ELF-1 (cell line): Measurements from ENCODE around the gene MAEA.

Source experiments
- DNase-seq: peaks from one replicate; pipeline ENCODE4 v3.0.0-alpha.2; 2016; ENCODE audit warnings: low read depth, low spot score

The MAEA gene

DNA sequence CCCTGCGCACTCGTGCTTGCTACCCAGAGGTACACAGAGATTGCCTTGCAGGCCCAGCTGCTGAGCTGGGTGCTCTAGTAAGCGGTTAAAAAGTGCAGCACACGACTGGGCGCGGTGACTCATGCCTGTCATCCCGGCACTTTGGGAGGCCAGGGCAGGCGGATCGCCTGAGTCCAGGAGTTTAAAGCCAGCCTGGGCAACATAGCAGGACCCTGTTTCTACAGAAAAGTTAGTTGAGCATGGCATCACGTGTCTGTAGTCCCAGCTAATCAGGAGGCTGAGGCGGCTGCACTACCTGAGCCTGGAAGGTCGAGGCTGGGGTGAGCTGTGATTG lies 62.8 kb downstream of the MAEA start:
- DNase-seq: no peak

DNA sequence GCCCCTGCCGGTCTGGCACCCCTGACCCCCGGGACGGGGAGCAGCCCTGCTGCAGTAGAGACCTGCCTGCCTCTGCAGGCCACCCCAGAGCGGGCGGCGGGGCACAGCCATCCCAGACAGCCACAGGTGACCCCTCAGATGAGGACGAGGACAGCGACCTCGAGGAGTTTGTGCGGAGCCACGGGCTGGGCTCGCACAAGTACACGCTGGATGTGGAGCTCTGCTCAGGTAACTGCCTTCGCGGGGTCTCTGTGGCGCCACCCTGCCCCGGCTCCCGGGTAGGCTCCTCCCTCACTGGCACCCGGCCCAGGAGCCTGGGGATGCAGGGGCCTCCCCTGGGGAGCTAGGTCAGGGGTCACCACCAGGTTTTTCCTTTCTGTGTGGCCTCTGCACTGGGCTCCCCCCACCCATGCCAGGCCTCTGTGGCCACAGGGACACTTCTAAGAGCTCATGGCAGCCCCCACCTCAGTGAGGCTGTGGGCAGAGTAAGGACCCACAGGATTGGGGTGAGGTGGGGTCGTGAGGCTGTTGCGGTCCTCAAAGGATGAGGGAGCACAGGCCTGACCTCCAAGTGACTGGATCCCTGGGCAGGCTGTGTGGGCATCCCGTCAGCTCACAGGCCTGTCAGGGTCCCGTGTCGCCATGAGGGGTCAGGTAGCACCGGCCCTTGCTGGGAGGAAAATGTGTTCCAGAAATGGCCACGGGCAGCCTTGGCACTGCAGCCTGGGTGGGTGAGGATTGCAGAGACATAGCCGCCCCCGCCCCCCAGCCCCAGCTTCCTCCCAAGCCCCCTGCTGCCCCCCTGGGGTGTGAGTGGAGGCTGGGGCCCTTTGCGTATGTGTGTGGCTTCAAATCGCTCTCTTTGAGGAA lies 63.7 kb downstream of the MAEA start:
- no peak for DNase-seq

DNA sequence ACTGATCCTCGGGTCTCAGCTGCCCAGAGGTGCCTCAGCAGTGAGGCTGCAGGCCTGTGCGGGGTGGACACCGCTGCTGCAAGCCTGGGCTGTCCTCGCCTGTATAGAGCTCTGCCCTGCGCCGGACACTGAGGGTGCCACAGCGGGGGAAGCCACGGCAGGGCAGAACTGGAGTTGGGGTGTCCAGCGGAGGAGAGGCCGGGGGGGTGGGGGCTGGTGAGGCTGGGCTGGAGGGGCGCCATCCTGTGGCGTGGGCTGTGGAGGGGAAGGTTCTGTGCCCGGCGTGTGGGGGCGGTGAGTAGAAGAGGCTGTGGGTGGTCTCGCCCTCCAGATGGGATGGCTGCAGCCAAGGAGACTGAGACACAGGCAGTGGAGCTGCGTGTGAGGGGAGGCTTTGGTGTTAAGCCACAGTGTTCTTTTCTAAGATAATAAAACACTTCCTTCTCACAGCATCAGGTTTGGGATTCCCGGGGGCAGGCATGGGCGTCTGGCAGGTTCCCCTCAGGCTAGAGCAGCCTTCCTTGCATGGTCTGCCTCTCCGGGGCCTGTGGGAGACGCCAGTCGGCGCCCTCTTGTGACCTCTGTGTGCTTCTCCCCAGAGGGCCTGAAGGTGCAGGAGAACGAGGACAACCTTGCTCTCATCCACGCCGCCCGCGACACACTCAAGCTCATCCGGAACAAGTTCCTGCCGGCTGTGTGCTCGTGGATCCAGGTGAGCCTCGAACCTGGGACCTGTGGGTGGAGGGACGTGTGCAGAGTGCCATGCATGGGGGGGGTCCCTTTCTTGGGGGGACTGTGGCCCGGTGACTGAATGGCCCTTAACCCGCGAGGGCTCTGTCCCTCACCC lies 64.7 kb downstream of the MAEA start:
- DNase-seq: peak; percentile 48

DNA sequence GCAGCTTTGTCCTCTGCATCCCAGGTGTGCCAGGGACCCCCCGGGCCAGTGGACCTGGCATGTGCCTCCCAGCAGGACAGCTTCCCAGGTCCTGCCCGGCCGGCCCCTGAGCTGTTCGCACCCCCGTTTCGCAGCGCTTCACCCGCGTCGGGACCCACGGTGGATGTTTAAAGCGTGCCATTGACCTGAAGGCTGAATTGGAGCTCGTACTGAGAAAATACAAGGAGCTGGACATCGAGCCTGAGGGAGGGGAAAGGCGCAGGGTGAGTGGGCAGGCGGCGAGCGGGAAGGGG lies 65.2 kb downstream of the MAEA start:
- no peak for DNase-seq

DNA sequence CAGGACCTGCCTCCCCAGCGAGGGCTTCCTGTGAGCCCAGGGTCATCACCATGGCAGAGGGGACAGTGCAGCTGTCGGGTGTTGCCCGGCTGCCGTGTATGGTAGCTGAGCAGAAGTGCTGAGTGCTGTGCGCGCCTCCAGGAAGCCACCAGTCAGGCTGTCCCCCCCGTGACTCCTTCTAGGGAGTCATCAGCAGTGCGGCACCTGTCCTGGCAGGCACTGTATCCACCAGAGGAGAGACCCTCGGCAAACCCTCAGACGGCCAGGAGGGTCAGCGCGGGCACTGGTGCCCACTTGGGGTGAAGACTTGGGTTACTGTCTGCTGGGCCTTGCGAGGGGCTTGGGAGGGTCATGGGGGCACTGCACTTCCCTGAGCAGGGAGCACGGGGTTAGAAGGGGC lies 65.7 kb downstream of the MAEA start:
- no peak for DNase-seq

DNA sequence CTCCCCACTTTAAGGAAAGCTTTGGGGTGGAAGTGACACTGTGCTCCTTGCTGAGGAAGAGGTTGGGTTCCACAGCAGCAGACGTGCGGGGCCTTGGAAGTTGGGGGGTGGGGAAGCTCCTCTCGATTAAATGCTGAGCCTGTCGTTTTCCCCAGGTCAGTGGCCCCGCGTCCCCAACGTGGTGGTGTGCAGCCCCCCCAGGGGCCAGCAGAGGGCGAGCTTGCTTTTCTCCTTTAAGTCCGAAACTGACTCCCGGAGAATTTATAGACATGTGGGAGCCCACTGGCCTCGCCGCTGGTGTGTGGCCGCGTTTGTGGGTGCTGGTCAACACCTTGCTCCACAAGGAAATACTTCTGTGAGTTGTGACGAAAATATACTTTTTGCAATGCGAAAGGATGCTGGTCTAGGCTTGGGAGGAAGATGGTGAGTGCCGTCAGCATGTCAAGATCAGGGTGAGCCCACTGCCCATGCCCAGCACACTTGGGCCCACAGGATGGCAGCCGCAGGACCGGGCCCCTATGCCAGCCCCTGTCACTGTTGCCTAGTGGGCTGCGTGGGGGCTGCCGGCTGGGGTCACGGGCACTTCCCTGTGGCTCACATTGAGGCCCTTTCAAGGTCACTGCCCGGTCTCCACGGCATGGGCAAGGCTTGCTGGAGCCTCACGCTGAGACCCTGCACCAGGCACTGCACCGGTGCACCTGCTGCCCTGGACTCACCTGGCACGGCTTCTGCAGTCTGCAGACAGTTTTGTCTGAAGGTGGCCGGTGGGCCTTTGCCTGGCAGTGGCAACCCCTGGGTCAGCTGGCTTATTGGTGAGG lies 66.7 kb downstream of the MAEA start:
- DNase-seq: peak; percentile 76

DNA sequence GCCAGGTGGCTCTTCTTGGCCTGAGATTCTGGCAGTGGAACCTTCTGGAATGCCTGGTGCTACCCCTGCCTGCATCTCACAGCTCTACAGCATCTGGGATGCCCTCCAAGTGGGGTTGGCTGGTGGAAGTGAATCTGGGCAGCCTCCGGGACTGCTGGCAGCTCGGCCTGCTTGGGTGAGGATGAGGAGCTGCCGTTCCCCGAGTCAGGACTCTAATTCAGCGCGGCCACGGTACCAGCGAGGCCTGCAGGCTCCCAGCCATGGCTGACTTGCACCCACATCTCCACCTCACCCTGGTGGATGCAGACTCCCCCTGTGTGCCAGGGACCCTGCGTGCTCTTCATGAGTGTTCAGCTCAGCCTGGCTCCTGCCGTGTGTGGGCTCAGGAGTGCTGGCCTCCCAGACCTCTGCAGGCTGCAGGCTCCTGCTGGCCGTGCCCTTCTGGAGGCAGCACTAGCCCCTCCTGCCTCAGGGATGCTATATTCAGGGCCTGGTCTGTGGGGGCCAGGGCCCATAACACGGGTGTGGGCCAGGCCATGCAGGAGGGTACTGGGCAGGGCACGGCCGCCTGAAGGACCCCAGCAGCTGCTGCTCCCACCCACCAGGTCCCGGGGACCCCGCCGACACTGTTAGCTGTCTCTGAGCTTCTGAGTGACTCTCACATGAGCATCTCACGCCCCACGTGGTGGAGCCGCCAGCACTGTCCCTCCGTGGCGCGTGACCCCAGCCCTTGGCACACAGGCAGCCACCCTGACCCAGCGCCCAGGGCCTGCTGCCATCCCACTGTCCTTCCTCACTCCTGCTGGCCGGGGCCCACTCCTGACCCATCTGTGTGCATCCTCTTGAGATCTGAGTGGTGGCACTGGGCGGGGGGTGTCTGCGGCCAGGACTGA lies 67.9 kb downstream of the MAEA start:
- no peak for DNase-seq

DNA sequence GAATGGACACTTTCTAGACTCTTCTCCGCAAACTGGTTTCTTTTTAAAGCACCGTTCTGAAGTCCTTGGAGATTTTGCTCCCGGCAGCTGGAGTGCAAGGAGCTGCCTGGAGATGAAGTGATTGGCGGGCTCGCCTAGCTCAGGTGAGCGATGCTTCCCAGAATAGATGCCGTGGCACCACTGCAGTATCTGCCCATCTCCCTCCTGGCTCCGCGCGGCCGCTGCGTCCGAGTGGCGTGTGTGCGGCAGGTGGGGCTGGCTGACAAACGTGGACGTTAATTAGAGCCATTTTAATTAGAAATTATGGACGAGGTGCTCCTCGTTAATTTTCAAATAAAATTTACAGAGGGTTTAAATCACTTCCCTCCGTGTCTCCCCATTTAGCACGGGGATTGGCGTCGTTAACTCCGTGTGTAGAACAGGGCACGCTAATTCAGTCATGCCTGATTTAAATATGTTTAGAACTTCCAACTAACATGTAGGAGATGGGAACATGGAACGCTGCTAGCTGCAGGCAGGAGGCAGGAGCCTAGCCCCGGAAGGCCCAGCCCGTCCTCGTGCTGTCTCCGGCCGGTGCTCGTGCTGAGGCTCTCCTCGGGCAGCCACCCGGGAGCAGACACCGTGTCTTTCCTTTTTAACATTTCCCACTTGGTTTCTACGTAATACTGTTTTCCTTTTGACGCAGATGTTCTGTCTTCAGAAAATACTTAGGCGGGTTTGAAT lies 68.9 kb downstream of the MAEA start:
- no peak for DNase-seq

DNA sequence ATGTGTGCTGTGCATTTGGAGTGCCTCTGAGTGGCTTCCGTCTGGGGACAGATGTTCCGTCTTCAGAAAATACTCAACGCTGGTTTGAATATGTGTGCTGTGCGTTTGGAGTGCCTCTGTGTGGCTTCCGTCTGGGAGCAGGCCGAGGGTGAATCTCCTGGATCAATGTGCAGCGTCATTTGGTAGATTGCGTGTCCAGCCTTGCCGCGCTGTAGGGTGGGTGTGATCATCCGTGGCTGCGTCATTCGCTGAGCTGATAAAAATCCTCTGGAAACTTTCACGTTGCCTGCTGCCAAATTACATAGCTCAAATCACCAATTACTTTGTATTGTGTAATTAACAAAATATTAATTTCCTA lies 69.4 kb downstream of the MAEA start:
- no peak for DNase-seq

DNA sequence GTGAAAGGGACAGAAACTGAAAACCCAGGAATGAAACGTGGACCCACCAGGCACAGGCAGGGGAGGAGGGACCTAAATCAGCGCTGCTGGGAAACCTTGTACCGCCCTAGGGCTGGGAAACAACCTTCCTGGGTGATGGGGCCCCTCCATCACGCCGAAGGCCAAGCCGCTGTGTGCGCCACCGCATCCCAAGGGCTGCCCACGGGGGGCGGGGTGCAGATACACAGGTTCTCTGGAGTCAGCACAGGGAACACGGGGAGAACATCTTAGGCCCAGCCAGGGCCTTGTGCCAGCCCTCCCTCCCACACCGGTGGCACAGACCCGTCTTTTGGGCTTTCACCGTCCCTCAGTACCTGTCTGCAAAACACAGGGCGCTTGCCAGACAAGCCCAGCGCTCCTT lies 70.3 kb downstream of the MAEA start:
- no peak for DNase-seq

DNA sequence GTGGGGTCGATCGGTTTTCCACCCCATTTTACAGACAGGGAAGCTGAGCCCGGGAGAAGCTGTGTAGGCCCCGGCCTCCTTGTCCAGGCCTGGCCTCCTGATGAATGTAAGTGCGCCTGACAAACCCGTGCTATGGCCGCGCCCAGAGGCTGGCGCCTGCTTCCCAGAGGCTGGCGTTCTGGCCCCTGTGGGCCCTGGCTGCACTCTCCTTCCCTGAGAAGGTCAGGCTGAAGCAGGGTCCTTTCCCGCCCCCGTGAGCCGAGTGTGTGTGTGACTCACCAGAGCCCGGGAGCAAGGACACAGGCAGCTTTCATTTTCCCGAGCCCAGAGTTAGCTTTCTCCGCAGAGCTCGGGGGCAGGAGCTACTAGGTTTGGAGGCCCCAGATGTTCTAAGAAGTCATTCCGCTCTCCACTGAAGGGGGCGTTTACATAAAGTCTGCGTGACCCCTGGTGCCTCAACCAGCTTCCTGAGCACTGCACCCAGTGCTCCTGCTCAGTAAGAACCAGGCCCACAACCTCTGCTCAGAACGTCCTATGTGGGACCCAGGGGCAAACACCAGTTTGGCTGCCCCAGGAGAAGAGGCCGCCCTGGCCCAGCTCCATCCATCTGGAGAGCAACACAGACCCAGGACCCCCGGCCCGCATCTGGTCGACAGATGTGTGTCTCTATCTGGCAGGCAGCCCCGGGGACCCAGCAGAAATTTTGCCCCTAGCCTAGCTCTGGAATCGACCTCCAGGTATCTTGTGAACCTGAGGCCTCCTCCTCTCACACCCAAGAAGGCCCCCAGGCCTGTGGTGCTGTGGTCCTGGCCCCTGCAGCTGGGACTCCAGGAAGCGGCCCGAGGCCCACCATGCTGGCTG lies 71.0 kb downstream of the MAEA start:
- peak; percentile 30 for DNase-seq

DNA sequence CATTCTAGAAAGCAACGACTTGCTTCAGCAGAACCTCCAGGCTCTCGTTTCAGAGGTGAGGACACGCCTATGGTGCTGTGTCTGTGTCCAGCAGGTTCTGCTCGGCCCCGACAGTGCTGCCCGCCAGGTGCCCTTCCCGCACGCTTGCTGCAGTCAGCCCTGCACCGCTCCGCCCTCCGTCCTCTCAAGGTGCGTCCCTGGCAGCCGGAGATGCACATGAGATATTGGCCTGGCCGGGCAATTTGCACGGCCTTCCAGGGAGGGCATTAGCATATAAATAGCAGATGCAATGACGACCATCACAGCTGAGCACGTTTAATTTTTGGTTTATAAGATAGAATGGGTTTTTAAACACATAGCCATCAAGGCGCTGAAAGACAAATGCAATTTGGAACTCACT lies 71.7 kb downstream of the MAEA start:
- DNase-seq: no peak

DNA sequence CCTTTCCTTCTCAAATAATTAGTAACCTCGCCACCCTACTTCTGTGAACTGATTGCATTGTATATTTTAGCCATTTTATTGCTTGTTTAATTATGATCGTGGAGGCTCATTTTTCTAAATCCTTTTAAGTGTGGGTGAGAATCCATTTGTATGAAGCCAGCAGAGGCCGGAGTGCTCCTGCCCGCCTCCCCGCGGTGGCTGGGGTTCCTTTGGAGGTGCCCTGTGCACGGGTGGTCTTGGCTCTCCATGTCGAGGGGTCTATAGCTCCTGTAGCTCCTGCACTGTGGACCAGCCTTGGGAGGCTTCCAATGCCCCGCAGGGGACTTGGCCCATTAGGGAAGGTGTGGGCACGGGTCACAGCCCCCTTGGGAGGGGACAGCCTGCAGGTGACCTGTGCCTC lies 72.4 kb downstream of the MAEA start:
- no peak for DNase-seq

DNA sequence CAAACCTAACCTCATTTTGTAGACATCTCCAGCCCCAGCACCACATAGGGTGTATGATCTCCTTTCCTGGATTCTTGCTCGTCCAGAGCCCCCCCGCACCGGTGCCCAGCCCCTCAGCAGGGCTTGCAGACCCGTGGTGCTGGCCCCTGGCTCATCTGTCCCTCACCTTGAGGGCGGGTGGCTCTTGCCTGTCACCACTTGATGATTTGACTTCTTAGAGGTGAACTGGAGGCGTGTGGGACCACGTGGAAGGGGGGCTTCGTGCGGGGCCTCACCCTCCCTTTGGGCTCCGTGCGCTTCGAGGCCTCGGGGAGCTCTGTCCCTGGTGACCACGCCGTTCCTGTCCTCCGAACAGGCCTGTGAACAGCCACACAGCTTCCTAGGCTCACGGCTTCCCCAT lies 72.8 kb downstream of the MAEA start:
- DNase-seq: no peak

DNA sequence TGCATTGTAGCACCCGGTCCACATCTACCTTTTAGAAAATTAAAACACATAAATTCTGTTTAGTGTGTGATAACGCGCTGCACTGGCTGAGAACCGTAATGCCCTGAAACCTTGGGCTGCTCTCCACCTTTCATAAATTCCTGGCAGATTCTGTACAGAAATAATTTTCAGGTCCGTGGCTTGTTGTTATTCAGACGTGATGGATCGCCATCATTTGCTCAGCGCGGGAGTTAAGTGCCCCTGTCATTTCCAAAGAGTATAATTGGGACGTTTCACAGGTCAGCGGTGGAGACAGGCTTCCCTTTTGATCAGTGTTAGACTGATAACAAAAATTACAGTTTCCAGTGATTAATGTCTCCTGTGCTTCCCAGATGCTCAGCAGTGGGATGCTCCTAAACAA lies 73.8 kb downstream of the MAEA start:
- DNase-seq: no peak

DNA sequence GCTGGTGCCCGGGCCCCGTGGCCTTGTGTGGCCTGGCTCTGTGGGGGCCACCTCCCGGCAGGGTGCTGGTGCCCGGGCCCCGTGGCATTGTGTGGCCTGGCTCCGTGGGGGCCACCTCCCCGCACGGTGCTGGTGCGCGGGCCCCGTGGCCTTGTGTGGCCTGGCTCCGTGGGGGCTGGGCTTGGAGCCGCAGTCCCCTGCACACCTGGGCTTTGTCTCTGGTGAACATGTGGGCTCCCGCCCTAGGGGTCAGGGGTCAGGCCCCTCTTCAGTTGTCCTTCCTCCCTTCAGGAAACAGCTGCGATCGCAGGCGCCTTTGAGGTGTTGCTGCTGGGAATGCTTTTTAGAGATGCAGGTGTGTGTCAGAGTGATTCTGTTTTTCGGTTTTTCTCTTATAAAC lies 74.5 kb downstream of the MAEA start:
- no peak for DNase-seq

DNA sequence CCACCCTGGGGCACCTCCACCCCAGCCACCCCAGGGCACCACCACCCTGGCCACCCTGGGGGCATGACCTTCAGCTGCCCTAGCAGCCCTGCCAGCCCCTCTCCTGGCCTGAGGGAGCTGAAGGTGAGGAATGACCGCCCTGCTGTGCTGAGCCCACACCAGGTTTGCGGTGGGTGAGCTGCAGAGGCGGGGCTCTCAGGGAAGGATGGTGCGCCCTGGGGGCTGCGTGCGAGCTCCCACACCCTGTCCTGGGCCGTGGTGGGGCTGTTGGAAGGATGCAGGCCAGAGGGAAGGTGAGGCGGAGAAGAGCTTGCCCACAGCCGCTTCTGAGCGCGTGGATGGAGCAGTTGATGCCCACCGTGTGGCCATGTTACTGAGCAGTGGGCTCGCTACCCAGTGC lies 75.1 kb downstream of the MAEA start:
- DNase-seq: no peak

DNA sequence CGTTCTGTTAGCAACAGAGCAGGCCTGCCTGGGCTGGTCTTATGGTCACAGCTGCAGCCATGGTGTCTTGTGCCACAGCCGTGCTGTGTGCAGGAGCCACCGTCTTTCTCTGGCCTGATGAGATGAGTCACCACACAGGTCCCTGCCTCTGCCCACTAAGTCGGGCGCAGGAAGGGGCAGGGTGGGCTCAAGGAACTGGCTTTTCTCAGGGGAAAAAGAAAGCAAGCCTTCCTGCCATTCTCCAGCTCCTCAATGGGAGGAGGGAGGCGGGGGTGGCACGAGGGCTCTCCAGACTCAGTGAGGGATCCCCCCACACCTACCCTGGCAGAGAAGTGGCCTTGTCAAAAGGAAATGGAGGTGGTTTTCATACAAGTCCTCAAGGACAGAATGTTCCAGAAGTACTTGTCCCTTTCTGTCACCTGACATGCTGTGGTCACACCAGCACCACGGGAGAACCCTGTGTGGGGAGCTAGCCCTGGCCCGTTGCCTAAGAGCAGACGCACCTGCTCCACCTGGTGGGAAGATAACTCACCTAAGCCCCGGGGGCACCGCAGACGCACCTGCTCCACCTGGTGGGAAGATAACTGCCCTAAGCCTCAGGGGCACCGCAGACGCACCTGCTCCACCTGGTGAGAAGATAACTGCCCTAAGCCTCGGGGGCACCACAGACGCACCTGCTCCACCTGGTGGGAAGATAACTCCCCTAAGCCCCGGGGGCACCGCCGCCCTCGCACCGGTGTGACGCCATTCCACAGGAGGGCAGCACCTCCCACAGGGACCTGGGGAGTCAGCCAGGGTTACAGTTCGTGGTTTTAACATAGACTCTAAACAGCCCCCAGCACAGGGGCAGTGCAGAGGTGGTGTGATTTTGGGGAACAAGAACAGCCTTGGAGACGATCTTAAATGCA lies 75.8 kb downstream of the MAEA start:
- peak; percentile 61 for DNase-seq
